Kidney glomerular epithelial cell (primary cell): Measurements from ENCODE around the gene LRCH3.
"Not testable (repeated sequence)": the region's sequence is repeated elsewhere in the genome, so short reads cannot be mapped to it uniquely, and the experiment has no call there.

Source experiments
- DNase-seq: peaks from one replicate; lab custom pipeline; 2025; lab: John Stamatoyannopoulos, UW

LRCH3 gene

DNA sequence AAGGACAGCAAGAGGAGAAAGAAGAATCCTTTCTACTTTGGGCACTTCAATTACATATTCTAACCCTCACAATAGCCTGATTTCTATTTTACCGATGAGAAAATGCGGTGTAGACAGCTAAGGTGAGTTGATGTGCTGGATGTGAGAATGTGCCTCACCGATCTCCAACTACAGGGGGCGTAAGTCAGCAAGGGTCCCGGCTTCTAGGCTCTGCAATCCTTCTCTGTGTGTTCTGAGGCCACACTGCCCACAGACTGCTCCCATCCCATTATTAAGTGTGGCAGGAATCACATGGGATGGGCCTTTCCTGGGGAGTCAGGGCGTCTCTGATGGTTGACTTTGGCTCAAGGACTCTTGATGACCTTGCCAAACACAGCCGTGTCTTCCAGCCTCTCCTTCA lies 135.4 kb downstream of the LRCH3 start:
- no peak for DNase-seq

- not testable (repeated sequence) for DNase-seq
Measured at GRCh38 chr3:197927578-197927977, 136.5 kb downstream of the LRCH3 start.

DNA sequence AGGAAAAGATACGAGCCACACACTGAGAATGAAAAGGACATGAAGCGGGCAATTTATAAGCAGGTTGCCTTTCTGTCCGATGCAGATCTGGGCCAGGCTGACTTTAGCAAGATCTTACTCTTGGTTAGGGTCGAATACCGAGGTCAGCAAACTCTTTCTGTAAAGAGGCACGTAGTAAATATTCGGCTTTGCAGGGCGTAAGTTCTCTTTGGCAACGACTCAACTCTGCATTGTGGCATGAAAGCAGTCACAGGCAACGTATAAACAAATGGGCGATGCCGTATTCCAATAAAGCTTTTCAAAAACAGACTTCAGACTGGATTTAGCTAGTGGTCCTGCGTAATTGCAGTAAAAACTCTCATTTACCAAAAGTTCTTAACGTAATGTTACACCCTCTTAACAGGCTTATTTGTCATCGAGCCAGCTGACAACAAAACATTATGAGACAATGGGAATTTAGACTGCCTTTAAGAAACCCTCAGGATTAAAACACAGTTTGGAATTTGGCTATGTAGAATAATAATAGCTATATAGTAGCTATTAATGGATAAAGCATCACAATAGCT lies 145.8 kb downstream of the LRCH3 start:
- no peak for DNase-seq
